ENCODE results near the gene CEP170.

Gene CEP170

DNA sequence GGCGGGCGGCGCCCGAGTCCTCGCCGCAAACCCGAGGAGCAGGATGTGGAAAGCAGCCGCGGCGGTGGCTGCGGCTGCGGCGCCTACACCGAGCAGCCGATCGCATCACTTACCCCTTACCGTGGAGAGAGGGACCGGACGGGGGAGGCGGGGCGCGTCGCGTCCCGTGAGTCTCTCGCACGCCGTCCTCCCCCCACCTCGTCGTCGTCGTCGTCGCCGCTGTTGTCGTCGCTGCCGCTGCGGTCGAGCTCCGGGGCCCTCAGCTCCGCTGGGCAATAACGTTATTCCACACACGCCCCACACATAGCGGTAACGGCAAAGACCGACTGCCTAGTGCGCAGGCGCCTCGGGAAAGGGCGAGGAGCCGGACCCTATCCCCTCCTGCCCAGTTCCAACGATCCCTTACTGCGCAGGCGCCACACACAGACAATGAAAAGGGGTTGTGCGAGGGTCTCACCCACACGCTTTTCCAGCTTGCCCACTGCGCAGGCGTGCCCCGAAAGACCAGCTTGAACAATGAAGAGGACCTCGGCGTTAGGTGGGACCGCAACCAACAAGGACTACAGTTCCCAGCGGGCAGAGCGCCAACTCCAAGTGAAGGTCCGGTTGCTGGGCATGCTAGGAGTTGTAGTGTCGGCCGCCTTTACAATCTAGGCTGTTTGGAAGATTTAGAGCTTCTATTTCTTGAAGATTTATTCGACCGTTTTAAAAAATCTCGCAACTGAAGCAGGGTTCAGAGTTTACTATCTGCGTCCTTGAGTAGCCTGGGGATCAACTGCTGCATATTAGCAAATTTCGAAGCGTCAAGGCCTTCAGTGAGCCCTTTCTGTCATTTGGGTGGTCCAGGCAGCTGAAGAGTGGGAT is at the start of gene CEP170:
TSS of gene CEP170 (minus strand) at position 355 of the 864 bp plus-strand sequence. CDS start 30,001 bp downstream, outside the sequence.
- peak; percentile 96 for DNase-seq

DNA sequence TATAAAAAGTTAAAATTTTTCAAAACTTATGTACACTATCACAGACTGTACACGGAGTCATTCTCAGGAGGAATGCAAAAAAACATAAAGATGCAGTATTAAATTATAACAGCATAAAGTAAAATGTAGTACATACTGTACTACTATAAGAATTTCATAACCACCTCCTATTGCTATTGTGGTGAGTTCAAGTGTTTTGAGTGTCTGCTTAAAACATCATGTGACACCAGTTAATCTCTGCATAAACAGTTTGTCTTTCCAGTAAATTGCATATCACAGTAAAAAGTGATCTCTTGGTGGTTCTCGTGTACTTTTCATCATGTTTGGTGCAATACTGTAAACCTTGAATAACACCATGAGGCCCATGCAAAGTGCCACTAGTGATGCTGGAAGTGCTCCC is 46.0 kb upstream of the CEP170 start:
- DNase-seq: no peak

DNA sequence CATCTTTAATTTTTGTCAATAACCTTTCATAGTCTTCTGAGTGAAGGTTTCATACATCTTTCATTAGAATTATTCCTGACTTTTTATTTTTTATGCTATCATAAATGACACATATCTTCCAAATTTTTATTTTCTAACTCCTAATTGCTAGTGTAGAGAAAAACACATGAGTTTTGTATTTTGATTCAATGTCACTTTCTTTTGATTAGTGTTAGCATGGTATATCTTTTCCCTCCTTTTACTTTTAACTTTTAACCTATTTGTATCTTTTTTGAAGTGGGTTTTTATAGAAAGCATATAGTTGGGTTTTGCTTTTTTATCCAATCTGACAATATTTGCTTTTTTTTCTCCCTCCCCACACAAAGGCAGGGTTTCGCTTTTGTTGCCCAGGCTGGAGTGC is 44.0 kb upstream of the CEP170 start:
- DNase-seq: no peak

DNA sequence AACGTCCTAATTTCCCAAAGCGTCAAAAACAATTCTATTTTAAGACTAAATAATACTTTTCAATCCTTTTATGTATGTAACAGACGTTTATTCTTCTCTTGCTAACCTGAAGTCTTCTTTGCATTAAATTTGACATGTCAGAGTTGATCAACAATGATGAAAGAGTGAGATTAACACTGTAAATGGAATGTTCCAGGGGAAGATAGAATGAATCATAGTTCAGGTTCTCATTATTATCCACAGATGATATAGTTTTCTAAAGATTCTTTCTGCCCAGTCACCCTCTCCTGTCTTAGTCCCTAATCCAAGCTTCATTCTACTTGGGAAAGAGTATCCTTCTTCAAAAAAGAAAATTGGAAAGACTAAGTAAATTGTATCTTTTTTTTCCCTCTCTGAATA is 39.6 kb upstream of the CEP170 start:
- no peak for DNase-seq

DNA sequence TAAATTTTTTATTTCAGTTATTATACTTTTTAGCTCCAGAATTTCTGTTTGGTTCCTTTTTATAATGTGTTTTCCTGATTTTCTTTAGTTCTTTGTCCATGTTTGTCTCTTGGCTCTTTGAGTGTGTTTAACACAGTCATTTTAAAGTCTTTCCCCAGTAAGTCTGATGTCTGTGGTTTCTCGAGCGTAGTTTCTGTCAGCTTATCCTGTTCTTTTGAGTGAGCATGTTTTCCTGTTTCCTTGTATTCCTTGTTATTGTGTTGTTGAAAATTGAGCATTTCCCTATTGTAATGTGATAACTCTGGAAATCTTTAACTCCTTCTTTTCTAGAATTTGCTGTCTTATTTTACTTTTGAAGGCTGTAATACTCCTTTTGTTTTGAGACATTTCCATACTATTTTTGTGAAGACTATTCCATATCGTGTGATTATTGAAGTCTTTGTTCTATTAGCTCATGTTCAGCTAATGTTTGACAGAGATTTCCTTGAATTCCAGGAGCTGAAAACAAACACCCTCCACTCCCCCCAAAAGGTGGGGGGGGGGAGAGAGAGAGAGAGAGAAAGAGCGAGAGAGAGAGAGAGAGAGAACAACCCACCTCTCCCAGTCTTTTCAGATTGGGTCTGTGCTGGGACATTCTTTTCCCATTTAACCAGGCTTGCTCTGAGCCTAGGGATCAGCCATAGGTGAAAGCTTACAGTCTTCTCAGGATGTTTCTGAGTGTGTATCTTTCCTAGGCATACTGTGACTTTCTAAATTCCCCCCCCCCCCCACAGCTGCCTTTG is 39.1 kb upstream of the CEP170 start:
- DNase-seq: no peak

DNA sequence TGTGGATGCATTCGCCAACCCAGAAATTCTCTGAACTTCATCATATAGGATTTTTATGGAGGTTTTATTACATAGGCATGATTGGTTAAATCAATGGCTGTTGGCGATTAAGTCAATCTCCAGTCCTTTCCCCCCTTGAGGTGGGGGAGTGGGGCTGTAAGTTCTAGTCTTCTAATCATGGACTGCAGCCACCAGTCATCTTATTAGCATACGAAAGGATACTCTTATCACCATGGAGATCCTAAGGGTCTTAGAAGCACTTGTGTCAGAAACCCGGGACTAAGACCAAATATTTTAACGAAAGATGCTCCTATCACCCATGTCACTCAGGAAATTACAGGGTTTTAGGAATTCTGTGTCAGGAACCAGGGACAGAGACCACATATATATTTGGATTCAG is 37.0 kb upstream of the CEP170 start:
- no peak for DNase-seq

DNA sequence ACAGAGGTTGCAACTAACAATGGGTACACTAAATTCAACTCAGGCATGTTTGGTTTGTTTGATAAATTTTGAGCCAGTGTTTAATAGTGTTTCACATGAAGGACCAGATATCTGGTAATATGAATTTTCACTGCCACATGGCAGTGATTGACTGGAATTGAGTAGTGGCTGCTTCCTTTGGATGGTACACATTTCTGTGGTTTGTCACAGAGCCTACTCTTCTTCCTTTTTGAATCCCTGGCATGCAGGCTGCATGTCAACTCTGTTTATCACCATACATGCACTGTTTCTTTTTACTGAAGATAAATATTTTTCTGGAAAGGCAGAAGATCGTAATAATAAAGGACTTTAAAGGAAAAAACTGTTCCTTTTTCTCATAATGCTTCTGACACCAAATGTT is 36.2 kb upstream of the CEP170 start:
- no peak for DNase-seq

DNA sequence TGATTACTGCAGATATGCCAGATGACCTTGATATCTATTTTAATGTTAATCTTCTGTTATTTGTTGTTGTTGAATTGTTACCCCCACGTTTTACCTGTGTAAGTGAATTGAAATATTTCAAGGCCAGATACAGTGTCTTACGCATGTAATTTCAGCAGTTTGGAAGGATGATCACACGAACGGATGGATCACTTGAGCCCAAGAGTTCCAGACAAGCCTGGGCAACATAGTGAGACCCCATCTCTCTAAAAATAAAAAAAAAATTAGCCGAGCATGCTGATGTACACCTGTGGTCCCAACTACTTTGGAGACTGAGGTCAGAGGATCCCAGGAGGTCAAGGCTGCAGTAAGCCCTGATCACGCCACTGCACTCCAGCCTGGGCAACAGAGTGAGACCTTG is 33.0 kb upstream of the CEP170 start:
- DNase-seq: no peak

DNA sequence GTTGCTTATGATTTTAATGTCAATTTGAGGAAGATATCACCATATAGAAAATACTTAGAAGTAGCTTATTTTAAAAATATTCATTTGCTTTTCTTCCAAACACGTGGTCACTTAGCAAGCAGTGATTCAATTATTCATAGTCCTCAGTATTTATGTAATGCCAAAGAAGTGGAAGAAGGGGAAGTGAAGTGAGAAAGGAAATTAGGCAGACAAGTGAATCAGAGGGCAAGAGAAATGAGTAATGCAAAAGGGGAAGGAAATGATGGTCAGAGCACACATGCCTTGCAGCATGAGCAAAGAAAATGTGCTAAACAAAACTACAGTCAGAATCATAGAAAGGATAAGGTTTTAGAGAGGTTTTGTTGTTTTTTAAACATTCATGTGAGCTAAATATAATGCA is 32.6 kb upstream of the CEP170 start:
- no peak for DNase-seq

DNA sequence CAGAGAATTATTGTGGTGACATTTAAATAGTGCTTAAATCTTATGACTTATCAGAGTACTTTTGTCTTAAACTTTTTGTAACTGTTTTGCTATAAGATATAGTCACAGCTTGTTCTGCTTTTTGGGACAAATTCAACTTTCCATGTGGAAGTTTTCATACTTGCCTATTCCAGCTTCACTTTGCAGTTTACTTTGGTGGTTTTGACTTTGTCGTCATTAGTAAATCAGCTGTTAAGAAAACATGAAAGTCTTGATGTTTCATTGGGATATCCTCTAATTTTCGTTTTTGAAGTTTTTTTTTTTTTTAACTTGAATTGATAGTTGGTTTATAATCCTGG is 32.0 kb upstream of the CEP170 start:
- no peak for DNase-seq

DNA sequence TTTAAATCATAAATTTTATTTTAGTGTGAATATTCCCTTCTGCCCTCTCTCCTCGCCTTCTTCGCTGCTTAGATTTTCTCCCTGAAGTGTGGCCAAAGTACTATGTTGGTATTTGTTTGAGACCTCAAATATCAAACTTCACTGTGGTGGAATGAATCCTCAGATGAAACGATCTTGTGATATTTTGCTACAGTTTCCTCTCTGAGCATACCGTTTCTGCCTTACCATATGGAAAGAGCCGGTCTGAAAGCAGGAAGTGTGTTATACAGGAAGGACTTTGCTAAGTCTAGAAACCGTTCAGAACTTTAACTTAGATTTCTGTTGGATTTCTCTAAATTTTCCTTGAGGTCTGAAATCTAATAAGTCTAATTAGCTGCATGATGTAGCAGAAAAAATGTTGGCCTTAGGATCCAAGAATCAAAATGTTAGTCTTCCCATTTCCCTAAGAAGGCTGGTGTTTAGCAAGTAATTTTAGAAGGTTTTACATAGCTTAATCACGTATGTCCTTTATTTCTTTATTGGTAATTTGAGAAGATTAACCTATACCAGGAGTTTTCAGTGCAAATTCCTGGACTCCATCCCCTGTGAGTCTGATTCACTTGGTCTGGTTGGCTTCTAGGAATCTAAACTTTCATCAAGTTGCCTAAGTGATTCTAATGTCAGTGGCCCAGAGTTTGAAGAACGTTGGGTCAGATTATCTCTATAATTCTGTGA is 31.5 kb upstream of the CEP170 start:
- DNase-seq: no peak

DNA sequence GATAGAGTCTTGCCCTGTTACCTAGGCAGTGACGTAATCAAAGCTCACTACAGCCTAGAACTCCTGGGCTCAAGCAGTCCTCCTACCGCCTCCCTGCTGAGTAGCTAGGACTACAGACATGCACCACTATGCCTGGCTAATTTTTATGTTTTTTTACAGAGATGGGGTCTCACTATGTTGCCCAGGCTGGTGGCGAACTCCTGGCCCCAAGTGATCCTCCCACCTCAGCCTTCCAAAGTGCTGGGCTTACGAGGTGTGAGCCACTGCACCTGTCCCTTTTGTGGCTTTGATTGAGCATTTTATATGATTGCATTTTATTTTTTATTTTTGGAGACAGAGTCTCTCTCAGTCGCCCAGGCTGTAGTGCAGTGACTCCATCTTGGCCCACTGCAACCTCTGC is 26.6 kb upstream of the CEP170 start:
- no peak for DNase-seq

DNA sequence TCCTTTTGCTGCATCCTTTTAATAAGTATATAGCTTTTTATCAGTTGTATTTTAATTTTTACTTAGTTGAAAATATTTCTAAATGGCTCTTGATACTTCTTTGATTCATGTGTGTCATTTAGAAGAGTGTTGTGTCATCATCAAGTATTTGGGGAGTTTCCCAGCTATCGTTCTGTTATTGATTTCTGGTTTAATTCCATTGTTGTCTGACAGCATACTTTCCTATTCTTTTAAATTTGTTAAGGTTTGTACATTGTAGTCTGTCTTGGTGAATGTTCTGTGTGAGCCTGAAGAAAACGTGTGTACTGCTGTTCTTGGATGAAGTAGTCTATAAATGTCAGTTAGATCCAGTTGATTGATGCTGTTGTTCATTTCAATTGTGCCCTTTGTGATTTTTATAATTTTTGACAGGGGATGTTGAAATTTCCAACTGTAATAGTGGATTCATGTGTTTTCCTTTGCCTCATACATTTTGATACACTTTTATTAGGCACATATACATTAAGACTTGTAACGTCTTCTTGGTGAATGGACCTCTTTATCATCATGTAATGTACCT is 25.6 kb upstream of the CEP170 start:
- DNase-seq: no peak

DNA sequence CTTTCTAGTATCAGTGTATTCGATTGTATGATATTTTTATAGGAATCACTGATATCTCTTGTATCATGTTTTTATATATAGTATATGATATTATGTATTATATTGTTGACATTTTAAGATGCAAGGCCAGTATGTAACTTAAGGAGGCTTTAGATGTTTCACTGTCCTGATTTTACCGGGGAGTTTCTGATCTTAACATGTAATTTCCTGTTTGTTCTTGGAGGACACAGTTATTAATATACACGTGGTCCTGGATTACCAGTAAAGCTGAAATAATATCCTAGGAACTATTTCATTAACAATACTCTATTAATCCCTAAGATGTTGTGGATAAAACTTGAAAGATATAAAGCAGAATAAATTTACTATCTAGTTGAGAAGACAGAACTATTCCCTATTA is 20.2 kb upstream of the CEP170 start:
- DNase-seq: no peak

DNA sequence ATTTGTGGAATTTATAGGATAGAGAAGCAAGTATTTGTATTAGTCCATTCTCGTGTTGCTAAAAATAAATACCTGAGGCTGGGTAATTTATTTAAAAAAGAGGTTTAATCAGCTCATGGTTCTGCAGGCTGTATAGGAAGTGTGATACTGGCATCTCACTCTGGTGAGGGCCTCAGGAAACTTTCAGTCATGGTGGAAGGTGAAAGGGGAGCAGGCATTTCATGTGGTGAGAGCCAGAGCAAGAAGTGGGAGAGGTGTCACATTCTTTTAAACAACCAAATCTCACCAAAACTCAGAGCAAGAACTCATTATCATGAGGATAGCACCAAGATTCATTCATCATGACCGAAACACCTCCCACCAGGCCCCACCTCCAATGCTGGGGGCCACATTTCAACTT is 18.9 kb upstream of the CEP170 start:
- no peak for DNase-seq

DNA sequence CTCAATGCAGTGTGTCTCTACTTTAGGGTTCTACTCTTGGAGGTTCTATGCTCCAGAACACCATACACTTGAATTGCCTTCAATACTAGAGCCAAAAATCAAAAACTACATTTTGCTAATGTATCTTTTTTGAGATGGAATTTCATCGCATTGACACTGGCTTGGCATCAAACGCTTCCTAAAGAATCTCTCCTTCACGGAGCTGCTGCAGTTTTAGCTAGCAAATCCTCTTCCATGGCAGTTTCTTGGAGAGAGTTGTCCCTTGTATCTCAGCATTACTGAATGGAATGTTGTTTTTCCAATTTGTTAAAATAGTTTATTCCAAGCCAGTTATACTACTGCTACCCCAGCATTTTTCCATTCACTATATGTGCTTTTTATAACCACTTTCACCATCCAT is 18.4 kb upstream of the CEP170 start:
- DNase-seq: no peak

DNA sequence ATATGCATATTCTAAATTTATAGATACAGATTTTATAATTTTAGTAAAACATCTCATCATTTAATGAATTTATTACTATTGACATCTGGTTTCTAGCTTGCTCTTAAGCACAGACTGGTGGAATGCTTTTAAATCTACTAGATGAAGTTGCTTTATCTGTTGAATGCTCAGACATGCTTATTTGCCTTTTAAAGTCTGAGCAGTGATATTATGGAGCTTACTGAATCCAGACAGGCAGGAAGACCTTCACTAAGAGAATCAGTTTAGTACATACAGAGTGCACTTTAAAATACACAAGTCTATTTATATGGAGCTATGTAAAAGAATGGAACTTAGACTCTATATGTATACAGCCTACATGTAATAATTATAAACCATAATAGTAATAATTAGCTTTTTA is 17.3 kb upstream of the CEP170 start:
- DNase-seq: no peak

DNA sequence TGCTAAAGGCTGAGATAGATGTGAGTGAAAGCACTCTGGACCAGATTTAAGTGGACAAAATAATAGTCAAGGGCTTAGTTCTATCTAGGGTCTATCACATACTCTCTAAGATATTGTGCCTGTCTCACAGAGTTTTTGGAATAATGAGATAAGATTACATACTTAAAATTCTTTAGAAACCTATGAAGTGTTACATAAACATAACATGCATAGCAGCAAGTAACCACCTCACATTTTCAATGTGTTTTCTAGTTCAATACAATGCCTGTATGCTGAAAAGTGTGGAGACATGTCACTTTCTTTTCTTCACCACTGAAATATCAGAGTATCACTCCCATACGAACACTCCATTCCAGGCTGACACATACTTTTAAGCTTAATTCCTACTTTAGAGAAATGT is 16.9 kb upstream of the CEP170 start:
- no peak for DNase-seq

DNA sequence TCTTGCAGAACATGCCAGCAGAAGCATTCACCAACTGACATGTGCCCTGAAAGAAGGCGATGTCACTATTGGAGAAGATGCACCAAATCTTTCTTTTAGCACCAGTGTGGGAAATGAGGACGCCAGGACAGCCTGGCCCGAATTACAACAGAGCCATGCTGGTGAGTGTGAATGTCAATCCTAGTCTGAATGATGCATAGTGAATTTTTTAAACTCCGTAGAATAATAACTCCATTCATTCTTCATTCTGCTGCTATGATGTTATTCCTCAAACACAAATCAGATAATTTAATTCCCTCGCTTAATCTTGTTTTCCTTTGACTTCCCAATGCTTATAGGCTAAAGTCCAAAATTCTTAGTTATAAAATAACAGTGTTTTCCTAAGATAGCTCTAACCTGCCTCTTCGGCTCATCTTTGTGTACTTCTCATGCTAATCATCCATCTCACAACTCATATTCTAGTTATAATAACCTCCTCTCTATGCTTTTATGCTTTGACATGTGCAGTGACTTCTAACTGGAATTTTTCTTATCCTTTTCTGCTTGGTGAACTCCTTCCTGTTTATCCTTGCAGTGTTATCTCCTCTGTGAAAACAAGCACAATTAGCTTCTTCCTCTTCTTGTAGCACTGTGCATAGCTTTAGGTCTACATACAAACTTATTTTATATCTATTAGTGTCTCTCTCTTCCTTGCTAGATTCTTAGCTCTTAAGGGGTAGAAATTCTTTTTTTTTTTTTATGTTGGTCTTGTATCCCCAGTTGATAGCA is 15.2 kb upstream of the CEP170 start:
- no peak for DNase-seq

DNA sequence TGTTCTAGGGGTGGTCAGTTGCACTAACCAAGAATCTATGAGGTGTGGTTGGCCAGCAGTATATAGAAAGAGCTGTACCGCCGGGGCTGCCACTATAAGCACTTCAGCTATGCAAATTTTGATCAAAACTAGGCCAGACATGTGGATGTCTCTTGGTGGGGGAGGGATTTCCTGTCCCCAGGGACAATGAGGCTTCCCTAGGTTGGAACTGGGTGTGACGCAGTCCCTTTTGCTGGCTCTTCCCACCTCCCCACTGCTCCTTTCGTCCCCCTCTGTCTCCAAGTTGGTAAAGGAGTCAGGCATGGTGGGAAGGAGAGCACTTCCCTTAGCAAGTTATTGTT is 14.3 kb upstream of the CEP170 start:
- DNase-seq: no peak

DNA sequence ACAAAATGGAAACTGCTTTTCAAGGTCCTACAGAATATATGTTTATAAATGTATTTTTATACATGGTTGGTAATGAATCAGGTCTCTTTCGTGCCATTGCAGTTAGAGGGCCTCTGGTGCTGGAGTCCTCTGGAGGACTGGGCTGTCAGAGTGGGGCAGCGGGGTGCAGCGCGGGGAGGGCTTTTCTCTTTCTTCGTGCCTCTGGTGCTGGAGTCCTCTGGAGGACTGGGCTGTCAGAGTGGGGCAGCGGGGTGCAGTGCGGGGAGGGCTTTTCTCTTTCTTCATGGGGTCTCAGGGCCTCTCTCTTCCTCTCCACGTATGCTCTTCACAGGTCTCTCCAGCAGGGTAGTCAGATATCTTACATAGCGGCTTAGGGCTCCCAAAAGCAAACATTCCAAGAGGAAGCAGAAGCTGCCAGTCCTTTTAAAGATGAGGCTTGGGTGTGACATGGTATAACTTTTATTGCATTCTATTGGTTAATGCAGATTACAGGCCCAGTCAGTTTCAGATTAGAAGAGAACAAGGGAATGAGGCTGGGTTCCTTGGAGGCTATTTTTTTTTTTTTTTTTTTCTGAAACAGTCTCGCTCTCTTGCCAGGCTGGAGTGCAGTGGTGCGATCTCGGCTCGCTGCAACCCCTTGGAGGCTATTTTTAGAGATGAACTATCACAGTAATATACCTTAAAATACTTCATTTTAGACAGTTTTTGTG is 13.8 kb upstream of the CEP170 start:
- DNase-seq: no peak
